Heart right ventricle (tissue), 16 donors: ENCODE measurements around the gene ALG1. TPM values are rescaled to one million over a fixed set of nuclear protein-coding genes. Genes with fewer than 3 reads are reported as not detected.
"Not testable (repeated sequence)": the region's sequence is repeated elsewhere in the genome, so short reads cannot be mapped to it uniquely, and the experiment has no call there.

Experiments
- ATAC-seq, 8 donors: fragments of 200-7000 bp; cut with Tn5 transposase; one replicate each; pipeline ENCODE4 v1.9.1; 2020; ENCODE audit warnings: mild to moderate bottlenecking in 8 of 8, moderate library complexity in 8 of 8, moderate number of reproducible peaks in 1 of 8
- DNase-seq, 2 donors: peaks; one replicate each; pipeline ENCODE4 v3.0.0-alpha.2; 2020
- H3K27ac ChIP-seq, 10 donors: fragments of 200-600 bp; sonication (generic) in 2 of 10; one replicate each; pipeline versions ENCODE4 v1.5.0 to v1.8.0; 2020 to 2022; ENCODE audit warnings: mild to moderate bottlenecking in 3 of 10
- H3K27me3 ChIP-seq, 7 donors: fragments of 200-600 bp; one replicate each; pipeline ENCODE4 v1.8.0; 2021 to 2022; ENCODE audit warnings: mild to moderate bottlenecking in 2 of 7
- H3K36me3 ChIP-seq, 9 donors: fragments of 200-600 bp; sonication (generic) in 1 of 9; one replicate each; pipeline versions ENCODE4 v1.5.0 to v1.8.0; 2020 to 2022; ENCODE audit warnings: mild to moderate bottlenecking in 2 of 9
- H3K4me1 ChIP-seq, 9 donors: fragments of 200-600 bp; sonication (generic) in 1 of 9; one replicate each; pipeline versions ENCODE4 v1.5.0 to v1.8.0; 2020 to 2022; ENCODE audit warnings: mild to moderate bottlenecking in 4 of 9
- H3K4me3 ChIP-seq, 10 donors: fragments of 200-600 bp; sonication (generic) in 2 of 10; one replicate each; pipeline versions ENCODE4 v1.5.0 to v1.8.0; 2020 to 2022; ENCODE audit warnings: mild to moderate bottlenecking in 7 of 10, moderate library complexity in 2 of 10
- H3K9me3 ChIP-seq, 11 donors: fragments of 200-600 bp in 10 of 11; sonication (generic) in 2 of 11; one replicate each; pipeline versions ENCODE4 v1.5.0 to v1.8.0; 2013 to 2022; ENCODE audit warnings: mild to moderate bottlenecking in 2 of 11, control low read depth in 1 of 11, moderate library complexity in 1 of 11
- CTCF ChIP-seq, 9 donors: fragments of 200-600 bp; sonication (generic) in 2 of 9; IDR thresholded peaks; one replicate each; pipeline versions ENCODE4 v1.5.0 to v1.8.0; 2021 to 2022; ENCODE audit warnings: antibody characterized with exemption in 9 of 9, mild to moderate bottlenecking in 5 of 9, moderate library complexity in 1 of 9
- WGBS, 2 donors: extraction: QIAGEN DNeasy Blood & Tissue Kit; methylation state at CpG; one replicate each; pipeline ENCODE4 v1.1.7; 2013; ENCODE audit warnings: inconsistent platforms in 1 of 2; 5-methylcytosine and 5-hydroxymethylcytosine counted together
- intact Hi-C, 10 donors: fragments of 100-400 bp; cut with DNase I; formaldehyde crosslinking; loops; one replicate each; pipeline versions ENCODE4 v1.11.1 to v1.14.2; 2022
- polyA plus RNA-seq, 2 donors: library from polyadenylated mRNA; stranded (reverse); fragments of 200-250 nt; gene quantifications; one replicate each; pipeline ENCODE4 v1.2.3, GENCODE V29; 2013
- total RNA-seq, 10 donors: library from RNA; stranded (reverse); fragmentation: NEBNext Ultra II Directional in 3 of 10; extraction: Animal tissue kit (Norgen Biotek cat#: 25700) in 3 of 10; gene quantifications; one replicate each; pipeline versions ENCODE4 v1.2.1 to v1.2.4, GENCODE V29; 2021 to 2023
- donor health status: Arrhythmogenic right ventricular cardiomyopathy.
- donor health status: ischemic (EF 13 %, LVEDD 7.1; RV severe dilation, severe dysfunction).
- donor health status: healthy with polysubstance abuse.
- donor health status: DM: no; HTN: yes; CAD: no.
- donor health status: DM: no; HTN: no; CAD: no.
- donor health status: ischemic (EF 25% LVEDD 6.9; RV normal size, moderate dysfunction).
- donor health status: ischemic (EF 25% LVEDD 5.7; RV mildly dilated, moderate dysfunction).
- donor health status: healthy.
- donor health status: DM: yes; HTN: yes; CAD: no.
- donor health status: Ischemic cardiomyopathy.
- donor health status: ischemic (EF 35%, LVEDD 5.7; RV mildly dilated, moderate dysfunction).
- donor health status: nonischemic (EF 11% LVEDD 7.7; RV severe dilation, severe dysfunction).
- donor health status: DM: yes; HTN: yes; CAD: no.
- donor health status: PGD.
- donor health status: ischemic (EF 29% LVEDD 5.4; RV normal size, mild dysfunction).
- donor health status: nonischemic (EF 23%, LVEDD 6.1; RV moderate dilation, normal function).

The ALG1 gene
- total and polyA plus RNA-seq, 12 donors, result 4.9 to 13.7 (median 8.4) TPM

- ATAC-seq (no peak), DNase-seq (no peak)
- Histone ChIP-seq H3K9me3 (no peaks in the 10 kb centered on the region), H3K27me3 (no peaks in the 10 kb centered on the region), H3K4me1 (peaks cover 0 to 20% (median 12%) of the 10 kb centered on the region in 9 donors), H3K4me3 (no peak overlapping the region), H3K27ac (no peak overlapping the region), H3K36me3 (peaks cover 0 to 51% (median 13%) of the 10 kb centered on the region in 9 donors)
- TF ChIP-seq CTCF (IDR thresholded peaks at IDR 0.05), result no peak
- WGBS, 2 donors, result 74 to 78% methylated on average over 2 of the region's 2 CpGs
- intact Hi-C loops, result loop anchor here in 1 of 10 donors (5.0 kb wide), 1 partner anchor 41 kb away; the partner anchor contains the start of gene NAGPA
These were observed 1.6 kb downstream of the ALG1 start for GRCh38 chr16:5073279-5073629.

- peaks cover 0 to 57% (median 13%) of the 10 kb centered on the region in 9 donors for H3K36me3 ChIP-seq
- H3K4me3 ChIP-seq, ATAC-seq, DNase-seq, H3K9me3 ChIP-seq, H3K27me3 ChIP-seq, H3K27ac ChIP-seq: not testable (repeated sequence)
- peaks cover 0 to 20% (median 12%) of the 10 kb centered on the region in 9 donors for H3K4me1 ChIP-seq
- 94 to 97% methylated on average over 15 of the region's 15 CpGs for WGBS, 2 donors
- intact Hi-C loops, result loop anchor here in 1 of 10 donors (5.0 kb wide), 1 partner anchor 41 kb away; the partner anchor contains the start of gene NAGPA
These were observed 2.1 kb downstream of the ALG1 start for GRCh38 chr16:5073771-5074170.

- peaks cover 0 to 74% (median 13%) of the 10 kb centered on the region in 9 donors for H3K36me3 ChIP-seq
- TF ChIP-seq CTCF (IDR thresholded peaks at IDR 0.05), result no peak
These were observed 4.0 kb downstream of the ALG1 start for GRCh38 chr16:5075637-5076036.

GRCh38 chr16:5077304-5077703 is 5.7 kb downstream of the ALG1 start:
- 94 to 98% methylated on average over 13 of the region's 13 CpGs for WGBS, 2 donors
- no peak for TF ChIP-seq CTCF (IDR thresholded peaks at IDR 0.05)
- Histone ChIP-seq H3K27me3 (no peaks in the 10 kb centered on the region), H3K4me3 (no peak overlapping the region), H3K9me3 (no peaks in the 10 kb centered on the region), H3K27ac (no peak overlapping the region), H3K4me1 (peaks cover 0 to 11% (median 5%) of the 10 kb centered on the region in 9 donors), H3K36me3 (peaks cover 0 to 90% (median 13%) of the 10 kb centered on the region in 9 donors)
- no peak for DNase-seq
- ATAC-seq, result no peak
- intact Hi-C loops, result no loop called here

More at GRCh38 chr16:5075637-5076036, 4.0 kb downstream of the ALG1 start:
- intact Hi-C loops, result no loop called here
- Histone ChIP-seq H3K4me1 (peaks cover 0 to 20% (median 12%) of the 10 kb centered on the region in 9 donors), H3K4me3 (no peak overlapping the region), H3K27ac (no peak overlapping the region), H3K9me3 (no peaks in the 10 kb centered on the region), H3K27me3 (no peaks in the 10 kb centered on the region)
- DNase-seq, result no peak
- 88% methylated on average over 5 of the region's 5 CpGs for WGBS, 2 donors
- no peak for ATAC-seq

GRCh38 chr16:5078626-5079025 is 7.0 kb downstream of the ALG1 start:
- intact Hi-C loops, result no loop called here
- no peak for ATAC-seq
- no peak for DNase-seq
- Histone ChIP-seq H3K4me3 (no peak overlapping the region), H3K27me3 (no peaks in the 10 kb centered on the region), H3K27ac (no peak overlapping the region), H3K9me3 (no peaks in the 10 kb centered on the region), H3K4me1 (peaks cover 0 to 3% (median 0%) of the 10 kb centered on the region in 9 donors), H3K36me3 (peaks cover 0 to 98% (median 13%) of the 10 kb centered on the region in 9 donors)
- TF ChIP-seq CTCF (IDR thresholded peaks at IDR 0.05), result no peak
- 89 to 96% methylated on average over 17 of the region's 17 CpGs for WGBS, 2 donors

GRCh38 chr16:5080461-5080860 is 8.8 kb downstream of the ALG1 start:
- intact Hi-C loops, H3K27me3 ChIP-seq, H3K4me3 ChIP-seq, H3K4me1 ChIP-seq, DNase-seq, ATAC-seq, H3K9me3 ChIP-seq, H3K27ac ChIP-seq: not testable (repeated sequence)
- 90 to 94% methylated on average over 12 of the region's 12 CpGs for WGBS, 2 donors
- peaks cover 0 to 92% (median 14%) of the 10 kb centered on the region in 9 donors for H3K36me3 ChIP-seq

GRCh38 chr16:5080996-5081395 is 9.4 kb downstream of the ALG1 start:
- H3K27ac ChIP-seq, DNase-seq, H3K4me1 ChIP-seq, H3K9me3 ChIP-seq, H3K27me3 ChIP-seq, H3K4me3 ChIP-seq, ATAC-seq, intact Hi-C loops: not testable (repeated sequence)
- 73 to 83% methylated on average over 8 to 9 of the region's 9 CpGs for WGBS, 2 donors
- peaks cover 0 to 92% (median 9%) of the 10 kb centered on the region in 9 donors for H3K36me3 ChIP-seq

GRCh38 chr16:5083646-5084045 is 12.0 kb downstream of the ALG1 start:
- ATAC-seq, intact Hi-C loops, H3K27me3 ChIP-seq, H3K27ac ChIP-seq, H3K4me3 ChIP-seq, H3K9me3 ChIP-seq, DNase-seq, H3K4me1 ChIP-seq: not testable (repeated sequence)
- WGBS, 2 donors, result 93% methylated on average over 9 of the region's 9 CpGs
- peaks cover 0 to 87% (median 5%) of the 10 kb centered on the region in 9 donors for H3K36me3 ChIP-seq
